CD1c-positive myeloid dendritic cell (primary cell): Measurements from ENCODE around the gene LSAMP.
"Not testable (repeated sequence)": the region's sequence is repeated elsewhere in the genome, so short reads cannot be mapped to it uniquely, and the experiment has no call there.

Experiments used
- DNase-seq: peaks from one replicate; pipeline ENCODE4 v3.0.0-alpha.2; 2016; ENCODE audit errors: extremely low spot score

Gene LSAMP

GRCh38 chr3:115803661-115804060 lies 641.6 kb downstream of the LSAMP start:
- DNase-seq = no peak

GRCh38 chr3:115800489-115801075 lies 644.7 kb downstream of the LSAMP start:
- DNase-seq = no peak

- DNase-seq = not testable (repeated sequence)
Measured at GRCh38 chr3:115800065-115800464, 645.2 kb downstream of the LSAMP start.

- DNase-seq = no peak
Measured at GRCh38 chr3:115792206-115792955, 652.9 kb downstream of the LSAMP start.

- not testable (repeated sequence) for DNase-seq
Measured at GRCh38 chr3:115791271-115792153, 653.8 kb downstream of the LSAMP start.

GRCh38 chr3:115790759-115791158 lies 654.5 kb downstream of the LSAMP start:
- DNase-seq = peak; percentile 8

- no peak for DNase-seq
Measured at GRCh38 chr3:115789481-115789880, 655.8 kb downstream of the LSAMP start.

GRCh38 chr3:115788921-115789470 lies 656.3 kb downstream of the LSAMP start:
- DNase-seq = no peak

- no peak for DNase-seq
Measured at GRCh38 chr3:115787818-115788217, 657.5 kb downstream of the LSAMP start.

- DNase-seq = no peak
Measured at GRCh38 chr3:115785782-115786181, 659.5 kb downstream of the LSAMP start.

- DNase-seq = peak; percentile 17
Measured at GRCh38 chr3:115784739-115785536, 660.3 kb downstream of the LSAMP start.

GRCh38 chr3:115783938-115784738 lies 661.1 kb downstream of the LSAMP start:
- peak; percentile 93 for DNase-seq

GRCh38 chr3:115783426-115783825 lies 661.9 kb downstream of the LSAMP start:
- DNase-seq = not testable (repeated sequence)

- DNase-seq = no peak
Measured at GRCh38 chr3:115779011-115779410, 666.3 kb downstream of the LSAMP start.

- DNase-seq = no peak
Measured at GRCh38 chr3:115772951-115773350, 672.3 kb downstream of the LSAMP start.

- DNase-seq = no peak
Measured at GRCh38 chr3:115768661-115769060, 676.6 kb downstream of the LSAMP start.

GRCh38 chr3:115766587-115767482 lies 678.5 kb downstream of the LSAMP start:
- DNase-seq = no peak

- DNase-seq = no peak
Measured at GRCh38 chr3:115761927-115762305, 683.4 kb downstream of the LSAMP start.

GRCh38 chr3:115760716-115761115 lies 684.6 kb downstream of the LSAMP start:
- no peak for DNase-seq
